OCI-LY1 (cell line): ENCODE results near the gene MORN5.

Experiments used
- H2AFZ ChIP-seq: fragments of 200-600 bp; sonication (generic), shearing (Covaris generic); 2 replicates; pipeline ENCODE4 v1.6.0; 2014; ENCODE audit warnings: antibody characterized with exemption, mild to moderate bottlenecking, low read length
- H3F3A ChIP-seq: fragments of 200-600 bp; sonication (generic), shearing (Covaris generic); 2 replicates; pipeline ENCODE4 v1.6.0; 2014; ENCODE audit warnings: mild to moderate bottlenecking, antibody characterized with exemption, low read length, moderate library complexity; ENCODE audit not compliant: insufficient read depth
- H3K27ac ChIP-seq: fragments of 200-600 bp; sonication (generic); 2 replicates; pipeline ENCODE4 v1.5.1; 2014; ENCODE audit warnings: low read length, mixed run types, mild to moderate bottlenecking, low read depth; ENCODE audit not compliant: poor library complexity, severe bottlenecking
- H3K27me3 ChIP-seq: fragments of 200-600 bp; sonication (generic); 2 replicates; pipeline ENCODE4 v1.6.0; 2014; ENCODE audit warnings: antibody characterized with exemption, mild to moderate bottlenecking, low read length, moderate library complexity; ENCODE audit not compliant: insufficient read depth
- H3K36me3 ChIP-seq: fragments of 200-600 bp; sonication (generic); 2 replicates; pipeline ENCODE4 v1.6.1; 2014; ENCODE audit warnings: mild to moderate bottlenecking, antibody characterized with exemption, low read length, moderate library complexity, mixed read lengths; ENCODE audit not compliant: insufficient read depth
- H3K4me1 ChIP-seq: fragments of 200-600 bp; sonication (generic); 2 replicates; pipeline ENCODE4 v1.5.1; 2014; ENCODE audit warnings: mild to moderate bottlenecking, low read length, moderate library complexity; ENCODE audit not compliant: insufficient read depth, severe bottlenecking
- H3K4me2 ChIP-seq: fragments of 200-600 bp; sonication (generic), shearing (Covaris generic); 2 replicates; pipeline ENCODE4 v1.6.1; 2014; ENCODE audit warnings: low read length
- H3K4me3 ChIP-seq: fragments of 200-600 bp; sonication (generic); 2 replicates; pipeline ENCODE4 v1.5.1; 2014; ENCODE audit warnings: low read length, low read depth, mild to moderate bottlenecking, mixed read lengths; ENCODE audit not compliant: poor library complexity, severe bottlenecking
- H3K79me2 ChIP-seq: fragments of 200-600 bp; shearing (Covaris generic); 2 replicates; pipeline ENCODE4 v1.6.1; 2016; ENCODE audit warnings: mixed run types, low read length, mixed read lengths; ENCODE audit not compliant: insufficient read depth
- H3K9ac ChIP-seq: fragments of 200-600 bp; sonication (generic), shearing (Covaris generic); 2 replicates; pipeline ENCODE4 v1.6.1; 2014; ENCODE audit warnings: mild to moderate bottlenecking, low read length, mixed read lengths
- H3K9me2 ChIP-seq: fragments of 200-600 bp; sonication (generic), shearing (Covaris generic); 2 replicates; pipeline ENCODE4 v1.6.1; 2014; ENCODE audit warnings: low read depth, mild to moderate bottlenecking, low read length, mixed read lengths
- H3K9me3 ChIP-seq: fragments of 200-600 bp; shearing (Covaris generic); 2 replicates; pipeline ENCODE4 v1.6.1; 2014; ENCODE audit warnings: low read length, mixed read lengths
- H4K20me1 ChIP-seq: fragments of 200-600 bp; sonication (generic), shearing (Covaris generic); 2 replicates; pipeline ENCODE4 v1.6.0; 2016; ENCODE audit warnings: mild to moderate bottlenecking, low read length; ENCODE audit not compliant: insufficient read depth
- CTCF ChIP-seq: fragments of 200-600 bp; sonication (generic), shearing (Covaris generic); IDR thresholded peaks from 2 replicates; pipeline ENCODE4 v1.5.1; 2017; ENCODE audit warnings: mild to moderate bottlenecking, antibody characterized with exemption, low read length, moderate library complexity, mixed read lengths
- EZH2 ChIP-seq: fragments of 200-600 bp; sonication (generic), shearing (Covaris generic); IDR thresholded peaks from 2 replicates; pipeline ENCODE4 v1.8.0; 2017; ENCODE audit warnings: borderline replicate concordance, mixed run types, mild to moderate bottlenecking, antibody characterized with exemption, low read length, moderate library complexity, mixed read lengths

The MORN5 gene

DNA sequence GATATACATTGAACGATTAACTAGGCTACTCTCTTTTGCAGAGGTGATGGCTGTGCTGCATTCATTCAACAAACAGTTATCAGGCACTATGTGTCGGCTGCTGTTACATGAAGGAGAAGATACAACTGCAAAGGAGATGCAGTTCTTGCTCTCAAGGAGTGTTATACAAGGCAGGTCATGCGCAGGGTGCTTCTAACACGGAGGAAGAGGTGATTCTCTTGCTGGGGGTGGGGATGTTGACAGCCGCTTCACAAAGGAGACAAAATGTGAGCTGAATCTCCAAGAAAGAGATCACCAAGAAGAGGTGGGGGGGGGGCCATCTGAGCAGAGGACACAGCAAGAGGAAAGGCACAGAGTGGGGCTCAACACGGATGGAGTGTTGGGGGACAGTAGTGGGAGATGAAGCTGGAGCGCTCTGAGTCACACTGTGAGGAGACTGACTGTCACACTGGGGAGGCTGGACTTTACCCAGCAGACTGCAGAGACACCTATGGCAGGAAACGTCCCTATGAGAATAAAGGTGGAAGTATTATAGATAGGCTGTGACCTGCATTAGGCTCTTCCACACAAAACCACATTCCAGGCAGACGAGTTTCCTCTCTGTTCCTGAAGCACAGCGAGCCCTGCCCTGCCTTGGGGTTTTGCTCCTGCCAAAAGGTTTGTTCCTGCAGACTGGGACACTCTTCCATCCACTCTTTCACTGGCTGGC lies 21.0 kb upstream of the MORN5 start:
- Histone ChIP-seq H3K4me1 (no peaks in the 10 kb centered on the region), H3K27ac (no peak overlapping the region), H3K9me3 (no peaks in the 10 kb centered on the region), H4K20me1 (no peaks in the 10 kb centered on the region), H3F3A (no peaks in the 10 kb centered on the region), H3K79me2 (no peaks in the 10 kb centered on the region), H3K9ac (no peak overlapping the region), H3K4me2 (no peak overlapping the region), H3K4me3 (no peak overlapping the region), H3K9me2 (no peaks in the 10 kb centered on the region), H2AFZ (no peak overlapping the region), H3K36me3 (peaks cover 16% of the 10 kb centered on the region), H3K27me3 (no peaks in the 10 kb centered on the region)
- TF ChIP-seq EZH2 (no peak), CTCF (no peak)

- no peak overlapping the region for H3K27ac ChIP-seq
- H3K4me1 ChIP-seq, result no peaks in the 10 kb centered on the region
- H3K9me3 ChIP-seq, result no peaks in the 10 kb centered on the region
- no peak overlapping the region for H3K4me3 ChIP-seq
- no peak overlapping the region for H2AFZ ChIP-seq
- H3K9me2 ChIP-seq, result no peaks in the 10 kb centered on the region
- H3K27me3 ChIP-seq, result no peaks in the 10 kb centered on the region
- no peak overlapping the region for H3K9ac ChIP-seq
- H3K4me2 ChIP-seq, result no peak overlapping the region
- no peaks in the 10 kb centered on the region for H3K79me2 ChIP-seq
- no peaks in the 10 kb centered on the region for H3F3A ChIP-seq
- H4K20me1 ChIP-seq, result no peaks in the 10 kb centered on the region
- H3K36me3 ChIP-seq, result peaks cover 34% of the 10 kb centered on the region
- no peak for TF ChIP-seq CTCF
- no peak for TF ChIP-seq EZH2
These were observed 19.1 kb upstream of the MORN5 start for GRCh38 chr9:122140368-122141193.

DNA sequence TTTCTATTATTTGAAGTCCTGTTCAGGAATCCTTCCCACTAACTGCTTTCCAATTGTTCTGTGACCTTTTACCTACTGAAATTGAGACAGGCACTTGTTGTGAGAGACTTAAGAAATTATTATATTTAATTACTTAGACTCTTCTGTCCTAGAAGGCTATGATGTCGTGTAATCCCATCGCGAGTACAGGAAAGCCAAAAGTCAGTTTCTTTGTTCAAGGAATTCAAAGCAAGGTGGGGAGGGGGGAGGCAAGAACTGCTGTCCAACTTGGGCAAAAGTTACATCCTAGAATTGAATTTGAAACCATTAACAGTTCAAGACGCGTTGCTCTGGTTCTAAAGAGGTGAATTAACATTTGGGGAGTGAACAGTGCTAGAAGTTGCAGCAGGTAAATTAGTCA lies 18.0 kb upstream of the MORN5 start:
- no peak overlapping the region for H3K4me3 ChIP-seq
- TF ChIP-seq CTCF, result no peak
- TF ChIP-seq EZH2, result no peak
- peaks cover 40% of the 10 kb centered on the region for H3K36me3 ChIP-seq
- H3K79me2 ChIP-seq, result no peaks in the 10 kb centered on the region
- no peak overlapping the region for H3K4me2 ChIP-seq
- H3K4me1 ChIP-seq, result no peaks in the 10 kb centered on the region
- no peak overlapping the region for H2AFZ ChIP-seq
- no peaks in the 10 kb centered on the region for H3K9me2 ChIP-seq
- no peaks in the 10 kb centered on the region for H4K20me1 ChIP-seq
- H3F3A ChIP-seq, result no peaks in the 10 kb centered on the region
- no peaks in the 10 kb centered on the region for H3K27me3 ChIP-seq
- H3K9ac ChIP-seq, result no peak overlapping the region
- H3K27ac ChIP-seq, result no peak overlapping the region
- H3K9me3 ChIP-seq, result no peaks in the 10 kb centered on the region
